SIG-M5 (cell line): Measurements from ENCODE around the gene SLC29A1.

Experiments
- DNase-seq: peaks from one replicate; lab custom pipeline; 2025; lab: John Stamatoyannopoulos, UW

The SLC29A1 gene

GRCh38 chr6:44268095-44268628 lies 44.8 kb downstream of the SLC29A1 start:
- no peak for DNase-seq

DNA sequence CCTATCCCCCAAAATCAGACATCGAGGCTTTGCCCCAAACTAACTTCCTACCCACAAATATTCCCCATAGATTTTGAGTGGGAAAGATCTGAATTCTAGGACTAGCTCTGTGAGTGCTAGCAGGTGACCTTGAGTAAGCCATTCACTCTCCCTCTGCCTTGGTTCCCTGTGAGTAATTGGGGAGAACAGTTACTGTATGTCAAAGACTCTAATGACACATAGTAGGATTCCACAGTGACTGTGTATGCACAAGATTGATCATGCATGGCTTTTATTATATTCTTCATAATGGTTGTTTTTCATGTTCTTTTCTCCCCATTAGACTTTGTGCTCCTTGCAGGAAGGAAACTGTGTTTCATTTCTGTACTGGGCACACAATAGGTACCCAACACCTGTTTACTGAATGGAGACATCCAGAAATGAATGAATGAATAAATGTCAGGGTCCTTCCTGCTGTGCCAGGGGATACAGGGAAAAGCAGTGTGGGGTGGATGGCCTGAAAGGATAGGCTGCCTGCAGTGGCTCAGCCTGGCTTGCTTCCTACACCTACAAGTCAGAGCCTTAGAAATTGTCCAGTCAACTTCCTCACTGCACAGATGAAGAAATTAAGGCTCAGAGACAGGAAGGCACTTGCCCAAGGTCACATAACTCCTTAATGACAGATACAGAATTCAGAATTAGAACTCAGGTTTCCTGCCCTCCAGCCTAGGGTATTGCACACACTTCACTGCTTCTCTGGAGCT lies 46.0 kb downstream of the SLC29A1 start:
- DNase-seq, result no peak

DNA sequence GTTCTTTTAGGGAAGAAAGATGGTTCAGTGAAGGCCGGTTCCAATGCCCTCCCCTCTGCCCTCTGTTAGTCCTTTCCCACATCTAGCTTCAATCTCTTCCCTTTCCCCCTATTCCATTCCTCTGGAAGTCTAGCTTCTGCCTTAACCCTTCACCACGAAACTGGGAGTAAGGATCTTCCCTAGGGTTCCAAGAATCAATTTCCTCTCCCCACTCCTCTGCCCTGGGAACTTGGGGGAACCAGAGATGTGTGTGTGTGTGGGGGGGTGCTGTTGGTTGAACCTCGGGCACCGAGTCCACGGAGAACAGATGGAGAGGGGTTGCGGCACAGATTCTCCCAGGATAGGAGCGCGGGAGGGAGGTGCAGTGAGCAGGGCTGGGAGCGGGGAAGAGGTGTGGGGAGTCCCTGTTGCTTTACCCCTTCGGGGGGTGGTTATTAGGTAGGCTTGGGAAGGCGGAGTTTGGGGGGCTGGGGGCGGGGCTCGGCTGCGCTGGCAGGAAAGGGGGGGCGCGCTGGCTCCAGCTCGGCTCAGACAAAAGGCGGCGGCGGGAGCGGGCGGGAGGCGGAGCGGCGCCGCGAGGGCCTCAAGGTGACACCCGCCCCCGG lies 46.6 kb downstream of the SLC29A1 start, which contains the start of gene TMEM151B:
TMEM151B (plus strand) TSS at position 530 of the 605 bp plus-strand sequence. CDS start 293 bp downstream, outside the sequence.
- DNase-seq, result no peak

- no peak for DNase-seq
Measured at GRCh38 chr6:44270526-44271405, 47.4 kb downstream of the SLC29A1 start.

DNA sequence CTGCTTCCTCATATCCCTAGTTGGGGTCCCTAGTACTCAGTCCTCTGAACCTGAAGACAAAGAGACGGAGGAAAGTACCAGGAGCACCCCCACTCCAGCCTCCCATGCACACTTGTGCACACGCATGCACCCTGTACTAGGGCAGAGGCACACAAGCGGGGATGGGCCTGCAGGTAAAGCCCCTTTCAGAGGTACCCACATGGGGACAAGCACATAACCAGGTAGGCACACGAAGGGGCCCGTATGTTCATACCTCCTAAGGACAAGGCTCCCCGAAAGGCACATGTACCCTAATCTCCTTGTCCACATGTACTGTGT lies 48.0 kb downstream of the SLC29A1 start:
- DNase-seq, result no peak

DNA sequence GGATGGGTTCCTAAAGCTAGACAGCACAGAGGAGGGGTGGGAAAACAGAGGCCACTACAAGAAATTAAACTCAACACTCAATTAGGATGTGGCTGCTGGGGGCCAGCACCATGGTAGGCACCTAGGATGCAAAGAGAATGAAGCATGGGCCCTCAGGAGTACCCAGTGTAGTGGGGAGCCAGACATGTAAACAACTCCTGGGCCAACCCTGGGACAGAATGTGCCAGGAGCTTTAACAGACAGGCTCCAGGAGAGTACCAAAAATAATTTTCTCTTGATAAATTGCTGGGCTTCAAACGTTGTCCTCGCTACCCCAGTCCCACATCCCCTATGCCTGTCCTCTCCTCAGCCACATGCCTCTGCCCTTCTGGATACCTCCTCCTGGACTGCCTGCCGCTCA lies 48.5 kb downstream of the SLC29A1 start:
- DNase-seq, result no peak

DNA sequence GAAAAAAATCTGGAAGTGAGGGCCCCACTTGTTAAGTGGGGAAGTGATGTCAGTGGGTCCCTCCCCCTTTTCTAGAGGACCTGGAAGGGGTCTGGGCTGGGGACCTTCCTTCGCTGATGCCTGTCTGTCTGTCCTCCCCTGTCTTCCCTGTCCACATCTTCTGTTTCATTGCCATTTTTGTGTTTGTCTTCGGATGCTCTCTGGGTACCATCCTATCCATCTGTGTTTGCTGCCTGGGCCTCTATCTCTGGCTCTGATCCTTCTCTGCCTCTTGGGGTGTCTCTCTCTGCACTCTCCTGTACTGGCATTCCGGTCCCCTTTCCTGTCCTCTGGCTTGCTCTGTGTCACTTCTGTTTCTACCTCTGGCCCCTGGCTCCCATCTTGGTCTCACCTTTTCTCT lies 49.1 kb downstream of the SLC29A1 start:
- DNase-seq, result no peak

GRCh38 chr6:44272999-44273566 lies 49.7 kb downstream of the SLC29A1 start:
- DNase-seq, result no peak

GRCh38 chr6:44273617-44274016 lies 50.2 kb downstream of the SLC29A1 start:
- DNase-seq, result no peak

- no peak for DNase-seq
Measured at GRCh38 chr6:44275271-44275748, 51.9 kb downstream of the SLC29A1 start.

GRCh38 chr6:44275749-44276648 lies 52.6 kb downstream of the SLC29A1 start:
- no peak for DNase-seq

DNA sequence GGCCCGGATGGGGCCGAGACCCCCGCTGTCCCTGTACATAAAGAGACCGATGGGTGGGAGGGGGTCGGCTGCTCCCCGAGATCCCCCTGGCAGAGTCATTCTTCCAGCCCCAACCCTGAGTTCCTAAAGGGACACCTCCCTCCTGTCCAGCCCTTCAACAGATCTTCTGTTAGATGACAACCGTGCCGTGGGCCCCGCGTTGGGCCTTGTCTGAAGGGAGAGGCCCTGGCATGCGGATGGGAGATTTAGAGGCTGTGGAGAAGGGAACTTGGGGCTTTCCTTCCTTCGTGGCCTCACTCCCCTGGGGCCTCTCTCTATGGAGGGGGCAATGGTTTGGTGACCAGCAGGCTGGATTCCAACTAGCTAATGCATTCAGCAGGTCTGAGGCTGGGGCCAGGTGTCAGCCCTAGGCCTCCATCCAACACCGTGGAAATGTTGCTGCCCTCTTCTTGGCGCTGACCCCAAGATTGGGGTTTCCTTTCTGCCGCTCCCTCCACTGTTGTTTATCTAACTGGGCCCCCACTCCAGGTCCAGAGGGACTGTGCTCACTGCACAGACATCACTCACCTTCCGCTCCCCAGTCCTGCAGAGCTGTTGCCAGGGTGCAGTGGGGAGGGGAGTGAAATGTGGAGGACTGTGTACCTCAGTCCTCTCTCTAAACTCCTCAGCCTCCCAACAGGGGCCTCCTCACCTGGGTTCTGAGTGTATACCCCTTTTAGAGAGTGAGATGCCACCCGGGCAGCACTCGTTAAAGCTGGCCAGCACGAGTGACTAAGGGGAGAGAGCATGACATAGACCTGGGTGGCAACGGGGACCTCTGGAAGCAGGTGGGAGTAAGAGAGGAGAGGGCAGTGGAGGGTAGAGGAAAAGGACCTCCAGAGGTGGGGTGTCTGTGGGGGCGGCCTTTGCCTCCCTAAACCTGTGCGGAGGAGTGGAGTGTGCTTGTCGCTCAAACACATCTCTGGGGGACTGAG lies 53.6 kb downstream of the SLC29A1 start:
- DNase-seq, result no peak

DNA sequence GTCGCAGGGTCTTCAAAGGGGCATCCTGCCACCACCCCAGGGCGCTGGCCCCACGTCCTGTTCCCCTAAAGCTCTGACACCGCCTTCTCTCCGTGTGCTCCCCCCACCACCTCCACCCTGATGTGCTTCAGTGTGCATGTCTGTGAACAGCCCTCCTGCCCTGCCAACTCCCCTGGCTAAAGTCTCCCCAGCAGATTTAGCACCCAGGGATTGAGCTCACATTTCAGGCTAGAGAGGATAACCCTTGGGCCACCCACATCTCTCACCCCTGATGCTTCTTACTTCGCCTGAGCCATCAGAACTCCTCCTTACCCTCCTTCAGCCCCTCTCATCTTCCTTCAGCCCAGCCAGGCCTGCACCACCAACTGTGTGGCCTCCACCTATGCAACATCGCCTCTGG lies 54.4 kb downstream of the SLC29A1 start:
- DNase-seq, result no peak

DNA sequence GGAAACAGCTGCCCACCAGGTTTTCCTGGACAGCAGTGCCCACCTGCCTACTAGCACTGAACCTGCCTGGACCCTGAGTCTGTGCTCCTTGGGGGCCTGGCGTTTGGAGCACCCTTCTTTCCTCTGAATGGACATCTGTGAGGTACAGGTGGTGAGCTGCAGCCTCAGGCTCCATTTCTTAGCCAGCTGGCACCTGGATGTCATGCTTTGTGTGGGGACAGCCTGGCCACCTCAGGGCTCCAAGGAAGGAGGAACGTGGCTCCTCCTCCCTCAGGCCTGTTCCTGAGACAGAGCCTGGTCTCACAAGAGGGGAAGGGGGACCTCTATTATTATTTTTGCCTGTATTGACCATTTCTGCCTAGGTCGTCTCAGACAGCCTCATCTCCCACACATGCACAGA lies 54.9 kb downstream of the SLC29A1 start:
- DNase-seq, result no peak

- DNase-seq, result no peak
Measured at GRCh38 chr6:44278774-44279697, 55.6 kb downstream of the SLC29A1 start.
